Activated CD4-positive, alpha-beta T cell treated with anti-CD3 and anti-CD28 coated beads, Interleukin-2, amount 50 U/mL, for 4 hours (primary cell): ENCODE results near the gene QKI.

Experiments used
- DNase-seq, 2 experiments: peaks; one replicate each; pipeline ENCODE4 v3.0.0-alpha.2; 2020

Gene QKI

DNA sequence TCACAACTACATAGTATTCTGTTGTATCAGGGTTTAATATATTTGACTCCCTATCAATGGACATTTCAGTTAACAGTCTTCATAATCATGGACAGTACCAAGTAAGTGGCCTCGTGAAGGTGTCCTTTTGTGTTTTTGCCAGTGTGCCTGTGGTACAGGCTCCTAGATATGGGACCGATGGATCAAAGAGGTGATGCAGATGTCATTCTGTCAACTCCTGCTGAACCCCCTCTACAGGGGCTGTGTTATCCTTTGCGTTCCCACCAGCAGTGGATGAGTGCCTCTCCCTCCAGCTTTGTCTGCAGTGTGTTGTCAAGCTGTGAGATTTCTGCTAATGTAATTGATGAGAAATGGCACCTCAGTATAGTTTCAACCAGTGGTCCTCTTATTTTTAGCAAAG, 210.7 kb downstream of the QKI start:
- no peak for DNase-seq

DNA sequence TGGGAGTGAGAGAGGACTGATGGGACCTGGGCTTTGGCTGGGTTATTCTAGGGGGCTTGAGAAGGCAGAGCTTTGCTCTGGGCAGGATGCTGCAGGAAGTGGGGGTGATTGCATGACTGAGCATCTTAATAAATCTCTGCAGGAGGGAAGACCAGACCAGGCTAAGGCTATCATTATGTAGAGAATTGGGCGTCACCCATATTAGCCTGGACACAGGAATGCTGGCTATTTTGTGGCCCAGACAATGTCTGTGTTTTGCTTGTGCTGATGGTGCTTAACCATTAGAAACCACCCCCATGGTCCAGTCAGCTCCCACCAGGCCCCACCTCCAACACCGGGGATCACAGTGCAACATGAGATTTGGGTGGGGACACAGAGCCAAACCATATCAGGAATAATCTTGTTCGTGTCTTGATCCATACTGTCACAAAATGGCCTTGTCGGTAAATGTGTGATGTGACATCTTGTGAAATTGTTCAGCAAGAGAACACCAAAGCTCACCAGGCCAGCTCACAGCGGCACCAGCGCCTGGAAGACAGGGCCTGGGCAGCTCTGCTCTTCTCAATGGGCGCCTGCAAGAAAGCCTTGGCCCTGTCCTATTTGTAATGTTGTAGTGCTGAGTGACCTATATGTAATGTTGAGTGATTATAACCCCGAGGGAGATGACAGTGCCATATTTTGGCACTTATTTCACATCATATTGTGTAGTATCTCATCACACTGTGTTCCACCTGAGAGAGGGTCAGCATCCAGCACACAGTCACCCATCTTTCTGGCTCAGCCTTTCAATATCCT, 211.8 kb downstream of the QKI start:
- DNase-seq: no peak

DNA sequence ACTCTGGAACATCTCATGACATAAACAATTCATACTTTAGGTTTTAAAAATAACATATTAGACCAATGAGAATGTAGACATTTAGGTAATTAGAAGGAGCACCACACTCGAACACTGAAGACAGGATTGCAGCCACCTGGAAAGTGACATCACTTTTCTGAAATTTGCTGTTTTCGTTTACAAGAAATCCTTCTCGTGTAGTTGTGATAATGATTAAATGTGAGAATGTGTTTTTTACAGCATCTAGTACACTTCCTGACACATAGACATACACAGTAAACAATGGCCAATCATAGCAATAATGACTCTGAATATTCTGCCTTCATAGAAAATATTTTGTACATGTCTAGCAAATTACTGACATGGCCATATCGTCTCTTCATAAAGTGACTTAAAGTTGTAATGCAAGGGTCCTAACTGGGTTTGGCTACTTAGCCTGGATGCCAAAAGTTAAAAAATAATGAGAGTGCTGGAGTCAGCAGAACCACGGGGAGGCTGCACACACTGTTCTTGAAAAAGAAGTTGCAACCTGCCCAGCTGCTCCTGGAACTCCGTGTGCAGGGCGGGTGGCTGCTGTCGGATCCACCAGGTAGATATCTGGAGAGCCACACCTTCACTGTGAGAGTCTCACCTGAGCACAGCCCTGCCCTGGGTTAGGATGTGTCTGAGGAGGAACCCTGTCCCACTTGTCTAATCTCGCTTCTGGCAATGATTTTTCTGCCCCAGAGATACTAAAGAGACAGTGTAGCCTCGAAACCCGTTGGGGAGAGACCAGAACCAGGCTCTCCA, 212.9 kb downstream of the QKI start:
- no peak for DNase-seq
